Chondrocyte (in vitro differentiated cells): ENCODE measurements around the gene KCNQ1. TPM values are rescaled to one million over a fixed set of nuclear protein-coding genes. Genes with fewer than 3 reads are reported as not detected.

Source experiments
- DNase-seq: peaks from one replicate; pipeline ENCODE4 v3.0.0; 2021; ENCODE audit warnings: mixed read lengths, low spot score
- H3K27ac Mint-ChIP-seq: one replicate; pipeline ENCODE4 v1.8.0; 2021; ENCODE audit warnings: mild to moderate bottlenecking, moderate library complexity, mixed read lengths; ENCODE audit not compliant: unreplicated experiment
- H3K27me3 Mint-ChIP-seq: 2 replicates; pipeline ENCODE4 v1.8.0; 2021; ENCODE audit warnings: low read depth, mixed read lengths
- H3K36me3 Mint-ChIP-seq: 2 replicates; pipeline ENCODE4 v1.8.0; 2021; ENCODE audit warnings: low read depth, mixed read lengths
- H3K4me1 Mint-ChIP-seq: 2 replicates; pipeline ENCODE4 v1.8.0; 2021; ENCODE audit warnings: low read depth, mild to moderate bottlenecking, mixed read lengths
- H3K4me3 Mint-ChIP-seq: one replicate; pipeline ENCODE4 v1.8.0; 2021; ENCODE audit warnings: mild to moderate bottlenecking, moderate library complexity, mixed read lengths; ENCODE audit not compliant: unreplicated experiment
- H3K9me3 Mint-ChIP-seq: 2 replicates; pipeline ENCODE4 v1.8.0; 2021; ENCODE audit warnings: low read depth, mixed read lengths
- total RNA-seq: library from RNA; stranded (reverse); gene quantifications from 3 replicates; pipeline ENCODE4 v1.2.1, GENCODE V29; 2021
- TF ChIP-seq, protein P1 (sequence below): fragments of 200-600 bp; sonication (generic); IDR thresholded peaks from 2 replicates; pipeline ENCODE4 v1.5.0; 2021; ENCODE audit warnings: antibody characterized with exemption, mild to moderate bottlenecking, moderate library complexity

KCNQ1 gene
- total RNA-seq, 1 donor from 2014 or later: not detected

DNA sequence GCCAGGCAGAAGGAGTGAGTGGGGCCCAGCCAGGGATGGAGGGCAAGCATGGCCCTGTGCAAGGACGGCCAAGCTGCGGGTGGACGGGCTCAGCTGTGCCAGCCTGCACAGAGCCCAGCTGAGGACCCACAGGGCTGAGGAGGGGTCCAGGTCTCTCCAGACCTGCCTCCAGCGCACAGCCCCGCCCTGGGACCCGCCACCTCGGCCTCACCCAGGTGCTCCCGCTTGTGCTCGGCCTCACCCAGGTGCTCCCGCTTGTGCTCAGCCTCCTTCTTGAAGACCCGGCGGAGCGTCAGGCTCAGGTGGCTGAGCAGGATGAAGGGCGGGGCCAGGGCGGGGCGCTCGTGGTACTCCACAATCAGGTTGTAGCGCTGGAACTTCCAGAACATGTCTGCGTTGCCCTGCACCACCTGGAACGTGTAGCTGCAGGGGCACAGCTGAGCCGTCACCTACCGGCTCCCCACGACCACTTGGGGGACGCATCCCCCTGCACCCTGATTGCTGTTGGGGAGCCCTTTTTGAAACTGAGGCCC lies 37.9 kb upstream of the KCNQ1 start:
- no peaks in the 10 kb centered on the region for H3K27me3 Mint-ChIP-seq
- H3K4me3 Mint-ChIP-seq: no peak overlapping the region
- peaks cover 8% of the 10 kb centered on the region for H3K4me1 Mint-ChIP-seq
- no peak for DNase-seq
- H3K27ac Mint-ChIP-seq: no peak overlapping the region
- H3K36me3 Mint-ChIP-seq: no peaks in the 10 kb centered on the region
- TF ChIP-seq, protein P1, sequence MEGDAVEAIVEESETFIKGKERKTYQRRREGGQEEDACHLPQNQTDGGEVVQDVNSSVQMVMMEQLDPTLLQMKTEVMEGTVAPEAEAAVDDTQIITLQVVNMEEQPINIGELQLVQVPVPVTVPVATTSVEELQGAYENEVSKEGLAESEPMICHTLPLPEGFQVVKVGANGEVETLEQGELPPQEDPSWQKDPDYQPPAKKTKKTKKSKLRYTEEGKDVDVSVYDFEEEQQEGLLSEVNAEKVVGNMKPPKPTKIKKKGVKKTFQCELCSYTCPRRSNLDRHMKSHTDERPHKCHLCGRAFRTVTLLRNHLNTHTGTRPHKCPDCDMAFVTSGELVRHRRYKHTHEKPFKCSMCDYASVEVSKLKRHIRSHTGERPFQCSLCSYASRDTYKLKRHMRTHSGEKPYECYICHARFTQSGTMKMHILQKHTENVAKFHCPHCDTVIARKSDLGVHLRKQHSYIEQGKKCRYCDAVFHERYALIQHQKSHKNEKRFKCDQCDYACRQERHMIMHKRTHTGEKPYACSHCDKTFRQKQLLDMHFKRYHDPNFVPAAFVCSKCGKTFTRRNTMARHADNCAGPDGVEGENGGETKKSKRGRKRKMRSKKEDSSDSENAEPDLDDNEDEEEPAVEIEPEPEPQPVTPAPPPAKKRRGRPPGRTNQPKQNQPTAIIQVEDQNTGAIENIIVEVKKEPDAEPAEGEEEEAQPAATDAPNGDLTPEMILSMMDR: no peak
- H3K9me3 Mint-ChIP-seq: no peaks in the 10 kb centered on the region

DNA sequence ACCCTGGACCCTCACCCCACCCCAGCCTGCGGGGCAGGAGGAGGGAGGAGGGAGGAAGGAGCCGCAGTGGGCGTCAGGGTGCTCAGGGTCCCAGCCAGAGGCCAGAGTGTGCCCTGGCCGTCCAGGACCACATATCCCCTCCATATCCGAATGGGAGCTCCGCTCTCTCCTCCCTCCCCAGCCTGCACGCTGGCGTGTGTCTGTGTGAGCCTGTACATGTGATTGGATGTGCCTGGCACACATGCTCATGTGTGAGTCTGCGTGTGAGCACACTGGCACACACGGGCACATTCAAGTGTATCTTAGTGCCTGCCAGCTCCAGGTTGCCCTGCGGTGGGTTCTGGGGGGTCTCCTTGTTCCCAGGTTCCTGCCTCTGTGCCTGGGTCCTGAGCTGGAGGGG lies 36.1 kb upstream of the KCNQ1 start:
- Mint-ChIP-seq H3K27me3 (no peaks in the 10 kb centered on the region), H3K4me1 (no peaks in the 10 kb centered on the region), H3K9me3 (no peaks in the 10 kb centered on the region), H3K36me3 (no peaks in the 10 kb centered on the region), H3K4me3 (no peak overlapping the region), H3K27ac (no peak overlapping the region)
- TF ChIP-seq, protein P1: no peak
- no peak for DNase-seq

DNA sequence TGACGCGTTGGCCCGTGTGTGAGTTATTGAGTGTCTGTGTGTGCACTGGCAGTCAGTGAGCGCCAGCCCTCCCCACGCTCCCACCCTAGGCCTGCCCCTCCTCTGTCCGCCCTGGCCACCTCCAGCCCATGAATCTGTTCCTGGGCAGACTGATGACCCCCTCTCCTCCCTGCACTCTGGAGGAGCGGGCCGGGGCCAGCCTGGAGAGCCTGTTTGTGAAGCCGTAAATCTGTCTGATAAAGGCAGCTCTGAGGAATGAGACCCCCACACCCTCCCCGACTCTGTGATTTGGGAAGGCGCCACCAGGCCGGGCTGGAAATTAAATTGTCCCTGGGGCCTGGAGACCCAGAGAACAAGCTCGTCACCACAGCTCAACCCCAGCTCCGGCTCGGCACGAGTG lies 35.7 kb upstream of the KCNQ1 start:
- Mint-ChIP-seq H3K4me1 (no peaks in the 10 kb centered on the region), H3K4me3 (no peak overlapping the region), H3K27ac (no peak overlapping the region), H3K9me3 (no peaks in the 10 kb centered on the region), H3K27me3 (no peaks in the 10 kb centered on the region), H3K36me3 (no peaks in the 10 kb centered on the region)
- no peak for DNase-seq
- TF ChIP-seq, protein P1: no peak

DNA sequence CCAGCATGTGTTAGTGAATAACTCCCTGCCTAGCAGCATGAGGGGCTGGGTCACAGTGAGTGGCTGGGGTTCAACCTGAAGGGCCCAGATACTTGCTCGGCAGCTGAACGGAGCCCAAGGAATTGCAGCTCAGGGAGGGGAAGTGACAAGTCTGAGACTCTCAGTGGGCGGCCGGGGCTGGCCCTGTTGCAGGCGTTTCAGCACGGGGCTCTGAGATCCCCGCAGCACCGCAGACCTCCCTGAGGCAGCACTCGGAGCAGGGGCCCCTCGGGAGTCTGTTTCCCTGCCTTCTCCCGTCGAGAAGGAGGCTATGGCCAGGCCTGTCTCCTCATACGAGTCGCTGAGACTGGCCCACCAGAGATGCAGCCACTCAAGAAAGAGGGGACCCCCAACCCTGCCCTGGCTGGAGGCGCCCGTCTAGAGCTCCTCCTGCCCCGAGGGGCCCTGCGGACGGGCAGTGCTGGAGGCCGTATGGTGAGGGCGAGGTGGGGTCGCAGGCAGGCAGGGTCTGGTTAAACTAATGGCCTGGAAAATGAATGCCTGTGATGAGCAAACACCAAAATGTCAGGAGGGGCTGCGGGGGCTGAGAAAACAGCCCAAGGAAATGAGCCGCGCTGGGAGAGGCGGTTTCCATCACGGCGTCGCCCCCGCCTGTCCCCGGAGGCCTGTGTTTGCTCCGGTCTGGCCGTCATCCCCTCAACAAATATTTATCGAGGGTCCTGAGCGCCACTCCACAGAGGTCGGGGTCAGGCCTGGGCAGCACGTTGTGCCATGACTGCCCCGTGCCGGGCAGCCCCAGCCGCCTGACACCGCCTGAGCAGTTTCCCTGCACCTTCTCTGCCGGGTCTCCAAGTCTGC lies 35.0 kb upstream of the KCNQ1 start:
- H3K9me3 Mint-ChIP-seq: no peaks in the 10 kb centered on the region
- no peak overlapping the region for H3K27ac Mint-ChIP-seq
- no peaks in the 10 kb centered on the region for H3K27me3 Mint-ChIP-seq
- H3K36me3 Mint-ChIP-seq: no peaks in the 10 kb centered on the region
- no peaks in the 10 kb centered on the region for H3K4me1 Mint-ChIP-seq
- TF ChIP-seq, protein P1: no peak
- no peak for DNase-seq
- H3K4me3 Mint-ChIP-seq: no peak overlapping the region

DNA sequence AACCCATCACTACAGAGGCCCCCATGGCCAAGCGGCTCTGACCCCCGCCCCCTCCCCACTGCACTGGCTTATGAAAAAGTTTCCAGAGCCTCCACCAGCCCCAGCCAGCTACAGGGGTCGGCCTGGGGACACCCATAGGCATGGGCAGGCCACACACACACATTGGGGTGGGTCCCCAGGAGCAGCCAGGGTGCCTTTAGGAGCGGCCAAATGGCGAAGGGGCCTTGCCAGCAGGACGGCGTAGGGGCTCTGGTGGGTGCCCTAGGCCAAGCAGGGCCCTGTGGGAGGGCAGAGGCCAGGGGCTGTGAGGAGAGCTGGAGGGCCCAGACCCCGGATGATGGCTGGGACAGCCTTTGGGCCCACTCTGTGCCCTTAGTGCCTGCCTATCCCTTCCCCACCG lies 34.2 kb upstream of the KCNQ1 start:
- Mint-ChIP-seq H3K4me3 (no peak overlapping the region), H3K27ac (no peak overlapping the region)
- no peak for DNase-seq

More for the DNA sequence above, 34.2 kb upstream of the KCNQ1 start:
- TF ChIP-seq, protein P1: no peak
- Mint-ChIP-seq H3K36me3 (no peaks in the 10 kb centered on the region), H3K4me1 (no peaks in the 10 kb centered on the region), H3K27me3 (no peaks in the 10 kb centered on the region), H3K9me3 (no peaks in the 10 kb centered on the region)
